ENCODE data around the gene C15orf39. TPM values are rescaled to one million over a fixed set of nuclear protein-coding genes. Genes with fewer than 3 reads are reported as not detected.

Gene C15orf39
- total and polyA plus RNA-seq, 2 of the 13 experiments (the other 11 are each of a cell fraction or from before 2014, with no cell fraction given), result 6.2 to 13.5 TPM

GRCh38 chr15:75154461-75155062 is 47.1 kb upstream of the C15orf39 start:
- Histone ChIP-seq H3K4me3 (replicated peaks in 1 of 3; ENCODE audit: insufficient read depth in 1 of 3, low read depth in 2 of 3, low read length in 3 of 3) (no peak overlapping the region), H3K4me1 (ENCODE audit: insufficient read depth, low read length) (peaks cover 82% of the 10 kb centered on the region), H3K4me2 (ENCODE audit: low read depth, low read length) (no peak overlapping the region), H4K20me1 (ENCODE audit: insufficient read depth, low read length) (no peaks in the 10 kb centered on the region), H3K27ac (ENCODE audit: extremely low read length, insufficient read depth, low read length) (no peak overlapping the region), H3K27me3 (ENCODE audit: control insufficient read depth in 1 of 2, insufficient read depth in 2 of 2, low read length in 2 of 2) (no peaks in the 10 kb centered on the region; a peak in 1 of 5 replicates), H3K9ac (ENCODE audit: insufficient read depth, low read depth, low read length) (no peak overlapping the region), H2AFZ (ENCODE audit: low read length) (no peak overlapping the region), H3K79me2 (ENCODE audit: insufficient read depth, low read length) (no peaks in the 10 kb centered on the region), H3K36me3 (replicated peaks in 1 of 2; ENCODE audit: control insufficient read depth in 1 of 2, insufficient read depth in 2 of 2, low read length in 2 of 2) (no peaks in the 10 kb centered on the region), H3K9me3 (ENCODE audit: low read length) (no peaks in the 10 kb centered on the region)
- CTCF ChIA-PET (ENCODE audit: low intra/inter-chr PET ratio, low total read pairs), result no interaction called here
- FAIRE-seq (no peak), DNase-seq (ENCODE audit: low spot score) (no peak), ATAC-seq (no peak)
- TF ChIP-seq MED13 (CRISPR knock-in tag; IDR thresholded peaks at IDR 0.05) (no peak), HOXA9 (CRISPR knock-in tag; IDR thresholded peaks at IDR 0.05; ENCODE audit: borderline replicate concordance) (no peak), NRL (CRISPR knock-in tag; IDR thresholded peaks at IDR 0.05; ENCODE audit: borderline replicate concordance) (no peak), MYC (CRISPR knock-in tag; IDR thresholded peaks at IDR 0.05; ENCODE audit: borderline replicate concordance) (no peak), ISX (CRISPR knock-in tag; conservative IDR thresholded peaks at IDR 0.05) (no peak), ZNF7 (CRISPR knock-in tag; IDR thresholded peaks at IDR 0.05) (peak; percentile 71), ZNF446 (CRISPR knock-in tag; IDR thresholded peaks at IDR 0.05) (no peak)
- POLR2A ChIA-PET, result no interaction called here
- in situ Hi-C loops (cut with HindIII; ENCODE audit: extremely low pct_ligation_motif_present, low pct_unique_long_range_greater_than_20kb) (loop anchor here (5.0 kb wide), 1 partner anchor 48 kb away; the partner anchor contains the start of gene C15orf39), intact Hi-C loops (cut with micrococcal nuclease; ENCODE audit: unreplicated experiment) (no loop called here)
- BruUV-seq (replicated peaks), result no TSS peak
- WGBS (ENCODE audit: low lambda C conversion rate), result 54% methylated on average over 4 of the region's 7 CpGs

DNA sequence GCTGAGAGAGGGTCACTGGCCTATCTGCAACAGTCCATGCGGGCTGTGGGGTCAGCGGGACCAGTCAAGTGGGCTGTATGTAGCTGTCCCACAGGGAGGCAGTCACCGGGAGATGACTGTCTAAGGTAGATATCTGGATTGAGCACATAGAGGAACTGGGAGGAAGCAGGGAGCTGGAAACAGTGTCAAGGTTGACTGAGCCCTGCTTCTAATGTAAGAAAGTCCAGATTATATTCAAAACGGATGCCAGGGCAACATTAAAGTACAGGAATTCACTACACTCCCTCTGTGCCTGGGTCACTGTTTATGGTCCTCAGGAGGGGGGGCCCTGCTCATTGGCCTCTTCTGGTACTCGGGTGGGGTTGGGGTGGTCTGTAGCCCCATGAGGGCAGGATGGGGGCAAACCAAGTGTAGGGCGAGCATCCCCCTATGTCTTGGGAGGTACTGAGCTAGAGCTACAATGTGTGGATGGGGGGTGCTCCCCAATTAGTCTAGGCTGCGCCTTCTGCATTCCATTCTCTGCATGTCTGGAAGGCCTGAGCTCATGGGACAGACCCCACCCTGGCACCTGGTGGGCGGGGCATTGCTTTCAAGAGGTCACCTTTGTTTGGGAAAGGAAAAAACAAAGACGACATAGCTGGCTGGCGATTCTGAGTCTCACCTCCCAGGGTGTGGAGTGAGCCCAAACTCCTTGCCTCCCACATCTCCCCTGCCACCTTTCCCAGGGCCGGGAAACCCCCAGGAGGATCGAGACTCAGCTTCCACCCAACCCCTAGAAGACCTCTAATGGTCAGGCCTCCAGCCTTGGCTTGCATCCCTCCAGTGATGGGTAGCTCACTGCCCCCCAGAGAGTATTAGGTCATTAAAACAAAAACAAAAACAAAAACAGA is 45.1 kb upstream of the C15orf39 start:
- Histone ChIP-seq H3K4me2 (ENCODE audit: low read depth, low read length) (no peak overlapping the region), H3K4me1 (ENCODE audit: insufficient read depth, low read length) (peaks cover 77% of the 10 kb centered on the region), H3K9ac (ENCODE audit: insufficient read depth, low read depth, low read length) (no peak overlapping the region), H4K20me1 (ENCODE audit: insufficient read depth, low read length) (no peaks in the 10 kb centered on the region), H3K4me3 (replicated peaks in 1 of 3; ENCODE audit: insufficient read depth in 1 of 3, low read depth in 2 of 3, low read length in 3 of 3) (no peak overlapping the region), H3K27me3 (ENCODE audit: control insufficient read depth in 1 of 2, insufficient read depth in 2 of 2, low read length in 2 of 2) (no peaks in the 10 kb centered on the region; a peak in 1 of 5 replicates), H3K79me2 (ENCODE audit: insufficient read depth, low read length) (no peaks in the 10 kb centered on the region), H3K27ac (ENCODE audit: extremely low read length, insufficient read depth, low read length) (no peak overlapping the region), H3K9me3 (ENCODE audit: low read length) (no peaks in the 10 kb centered on the region), H2AFZ (ENCODE audit: low read length) (no peak overlapping the region), H3K36me3 (replicated peaks in 1 of 2; ENCODE audit: control insufficient read depth in 1 of 2, insufficient read depth in 2 of 2, low read length in 2 of 2) (no peaks in the 10 kb centered on the region)
- no peak for FAIRE-seq
- CTCF ChIA-PET (ENCODE audit: low intra/inter-chr PET ratio, low total read pairs), result no interaction called here
- in situ Hi-C loops (cut with HindIII; ENCODE audit: extremely low pct_ligation_motif_present, low pct_unique_long_range_greater_than_20kb), result no loop called here
- POLR2A ChIA-PET, result interaction anchor here (0.6 to 1.2 kb wide), 2 partner anchors 16 to 41 kb away, joined by 3 read pairs; no protein-coding TSS in a partner anchor
- 37% methylated on average over 11 of the region's 12 CpGs for WGBS (ENCODE audit: low lambda C conversion rate)
- no peak for DNase-seq (ENCODE audit: low spot score)
- ATAC-seq, result no peak
- intact Hi-C loops (cut with micrococcal nuclease; ENCODE audit: unreplicated experiment), result no loop called here
- BruUV-seq (replicated peaks), result no TSS peak
- TF ChIP-seq ZNF136 (CRISPR knock-in tag; IDR thresholded peaks at IDR 0.05; ENCODE audit: low read depth) (no peak), ZNF3 (CRISPR knock-in tag; IDR thresholded peaks at IDR 0.05) (no peak), BHLHE40 (IDR thresholded peaks at IDR 0.05; ENCODE audit: low read length) (no peak), TAF15 (IDR thresholded peaks at IDR 0.05; ENCODE audit: low read depth, low read length, poor library complexity, severe bottlenecking) (no peak), KLF11 (CRISPR knock-in tag; IDR thresholded peaks at IDR 0.05) (no peak), ETV6 (CRISPR knock-in tag; conservative IDR thresholded peaks at IDR 0.05) (no peak), NCOA2 (CRISPR knock-in tag; IDR thresholded peaks at IDR 0.05) (no peak), FOSL2 (CRISPR knock-in tag; IDR thresholded peaks at IDR 0.05) (no peak), MEF2D (CRISPR knock-in tag; IDR thresholded peaks at IDR 0.05) (no peak), HOXA3 (CRISPR knock-in tag; IDR thresholded peaks at IDR 0.05) (no peak), ZNF124 (CRISPR knock-in tag; IDR thresholded peaks at IDR 0.05) (no peak), ZNF367 (CRISPR knock-in tag; IDR thresholded peaks at IDR 0.05; ENCODE audit: borderline replicate concordance) (no peak), ZNF720 (CRISPR knock-in tag; IDR thresholded peaks at IDR 0.05) (no peak), ARID2 (CRISPR knock-in tag; IDR thresholded peaks at IDR 0.05; ENCODE audit: borderline replicate concordance) (no peak), ZNF761 (CRISPR knock-in tag; conservative IDR thresholded peaks at IDR 0.05) (no peak)

Measured in HepG2 (cell line).